Hindlimb muscle (tissue), 1 donor: ENCODE measurements around the gene CALR. TPM values are rescaled to one million over a fixed set of nuclear protein-coding genes. Genes with fewer than 3 reads are reported as not detected.
"Not testable (repeated sequence)": the region's sequence is repeated elsewhere in the genome, so short reads cannot be mapped to it uniquely, and the experiment has no call there.

Experiments
- DNase-seq: peaks from one replicate; pipeline ENCODE4 v3.0.0-alpha.2; 2013
- polyA plus RNA-seq: library from polyadenylated mRNA; unstranded; fragments of 120-200 nt; gene quantifications from one replicate; pipeline ENCODE4 v1.2.1, GENCODE V29; 2013; ENCODE audit not compliant: insufficient read length

The CALR gene
- polyA plus RNA-seq, 1 donor = 361 TPM

GRCh38 chr19:12933287-12934072, 4.9 kb upstream of the CALR start, which contains the start of gene FARSA:
Gene FARSA (minus strand): TSS chr19:12933711. CDS start chr19:12933696, 15 bp downstream.
- peak; percentile 92 for DNase-seq

DNA sequence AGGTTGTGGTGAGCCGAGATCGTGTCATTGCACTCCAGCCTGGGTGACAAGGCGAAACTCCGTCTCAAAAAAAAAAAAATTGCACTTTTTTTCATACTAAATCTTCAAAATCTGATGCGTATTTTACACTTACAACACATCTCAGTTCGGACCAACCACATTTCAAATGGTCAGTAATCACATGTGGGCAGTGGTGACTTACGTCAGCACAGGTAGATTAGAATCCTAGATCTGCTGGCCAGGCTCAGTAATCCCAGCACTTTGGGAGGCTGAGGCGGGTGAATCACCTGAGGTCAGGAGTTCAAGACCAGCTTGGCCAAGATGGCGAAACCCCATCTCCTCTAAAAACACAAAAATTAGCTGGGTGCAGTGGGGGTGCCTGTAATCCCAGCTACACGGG, 3.3 kb upstream of the CALR start:
- no peak for DNase-seq

GRCh38 chr19:12936582-12936981, 1.8 kb upstream of the CALR start:
- DNase-seq = no peak

GRCh38 chr19:12937093-12937926, 1.1 kb upstream of the CALR start:
- no peak for DNase-seq

DNA sequence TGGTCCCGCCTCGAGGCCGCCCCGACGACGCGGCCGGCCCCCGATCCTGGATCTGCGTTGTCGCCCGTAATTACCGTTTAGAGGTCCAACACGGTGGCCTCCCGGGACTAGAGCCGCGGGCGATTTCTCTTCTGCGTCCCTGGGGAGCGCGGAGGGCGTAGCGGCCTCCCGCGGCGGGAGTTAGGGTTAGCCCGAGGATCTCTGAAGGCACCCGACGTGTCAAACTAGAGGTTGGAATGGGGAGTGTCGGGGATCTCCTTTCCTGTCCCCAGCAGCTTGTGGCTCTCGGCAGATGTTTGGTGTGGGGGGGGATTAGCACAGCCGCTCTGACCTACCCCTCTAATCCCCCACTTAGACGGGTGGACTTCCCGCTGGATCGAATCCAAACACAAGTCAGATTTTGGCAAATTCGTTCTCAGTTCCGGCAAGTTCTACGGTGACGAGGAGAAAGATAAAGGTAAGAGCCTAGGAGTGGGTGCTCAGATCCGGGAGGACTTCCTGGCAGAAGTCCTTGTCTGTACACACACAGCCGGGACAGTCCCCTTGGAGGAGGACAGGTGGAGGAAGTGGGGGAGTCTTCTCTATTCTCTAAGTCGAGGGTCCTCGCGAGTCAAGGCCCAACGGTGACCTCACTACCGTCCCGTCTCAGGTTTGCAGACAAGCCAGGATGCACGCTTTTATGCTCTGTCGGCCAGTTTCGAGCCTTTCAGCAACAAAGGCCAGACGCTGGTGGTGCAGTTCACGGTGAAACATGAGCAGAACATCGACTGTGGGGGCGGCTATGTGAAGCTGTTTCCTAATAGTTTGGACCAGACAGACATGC, 581 bp downstream of the CALR start:
- no peak for DNase-seq

DNA sequence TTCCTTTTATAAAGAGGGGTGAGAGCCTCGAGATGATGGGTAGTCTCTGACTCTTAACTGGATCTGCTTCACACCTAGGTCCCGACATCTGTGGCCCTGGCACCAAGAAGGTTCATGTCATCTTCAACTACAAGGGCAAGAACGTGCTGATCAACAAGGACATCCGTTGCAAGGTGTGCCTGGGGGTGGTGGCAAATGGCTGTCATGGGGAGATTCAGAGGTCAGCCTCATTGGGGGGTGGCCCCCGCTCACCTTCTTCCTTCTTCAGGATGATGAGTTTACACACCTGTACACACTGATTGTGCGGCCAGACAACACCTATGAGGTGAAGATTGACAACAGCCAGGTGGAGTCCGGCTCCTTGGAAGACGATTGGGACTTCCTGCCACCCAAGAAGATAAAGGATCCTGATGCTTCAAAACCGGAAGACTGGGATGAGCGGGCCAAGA, 1.6 kb downstream of the CALR start:
- no peak for DNase-seq

GRCh38 chr19:12940897-12941296, 2.5 kb downstream of the CALR start:
- no peak for DNase-seq

DNA sequence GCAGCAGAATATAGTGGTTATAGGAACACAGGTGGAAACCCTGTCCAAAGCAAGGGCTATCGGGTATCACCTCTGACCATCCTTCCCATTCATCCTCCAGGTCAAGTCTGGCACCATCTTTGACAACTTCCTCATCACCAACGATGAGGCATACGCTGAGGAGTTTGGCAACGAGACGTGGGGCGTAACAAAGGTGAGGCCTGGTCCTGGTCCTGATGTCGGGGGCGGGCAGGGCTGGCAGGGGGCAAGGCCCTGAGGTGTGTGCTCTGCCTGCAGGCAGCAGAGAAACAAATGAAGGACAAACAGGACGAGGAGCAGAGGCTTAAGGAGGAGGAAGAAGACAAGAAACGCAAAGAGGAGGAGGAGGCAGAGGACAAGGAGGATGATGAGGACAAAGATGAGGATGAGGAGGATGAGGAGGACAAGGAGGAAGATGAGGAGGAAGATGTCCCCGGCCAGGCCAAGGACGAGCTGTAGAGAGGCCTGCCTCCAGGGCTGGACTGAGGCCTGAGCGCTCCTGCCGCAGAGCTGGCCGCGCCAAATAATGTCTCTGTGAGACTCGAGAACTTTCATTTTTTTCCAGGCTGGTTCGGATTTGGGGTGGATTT, 5.1 kb downstream of the CALR start:
- DNase-seq = no peak

DNA sequence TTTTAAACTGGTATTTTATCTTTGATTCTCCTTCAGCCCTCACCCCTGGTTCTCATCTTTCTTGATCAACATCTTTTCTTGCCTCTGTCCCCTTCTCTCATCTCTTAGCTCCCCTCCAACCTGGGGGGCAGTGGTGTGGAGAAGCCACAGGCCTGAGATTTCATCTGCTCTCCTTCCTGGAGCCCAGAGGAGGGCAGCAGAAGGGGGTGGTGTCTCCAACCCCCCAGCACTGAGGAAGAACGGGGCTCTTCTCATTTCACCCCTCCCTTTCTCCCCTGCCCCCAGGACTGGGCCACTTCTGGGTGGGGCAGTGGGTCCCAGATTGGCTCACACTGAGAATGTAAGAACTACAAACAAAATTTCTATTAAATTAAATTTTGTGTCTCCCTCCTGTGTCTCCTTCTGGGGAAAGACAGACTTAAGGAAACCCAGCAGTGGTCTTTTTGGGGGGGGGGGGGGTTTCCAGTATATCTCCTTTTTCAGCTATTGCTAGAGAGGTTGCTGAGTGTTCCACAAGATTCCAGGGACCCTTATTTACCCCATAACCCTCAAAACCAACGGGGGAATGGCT, 5.8 kb downstream of the CALR start:
- DNase-seq = no peak

- DNase-seq = peak; percentile 100
Observed at GRCh38 chr19:12945479-12946091, 7.2 kb downstream of the CALR start, which contains the start of gene RAD23A. Gene RAD23A (plus strand): TSS chr19:12945862. CDS start chr19:12945949, 87 bp downstream.

- DNase-seq = peak; percentile 86
Observed at GRCh38 chr19:12946092-12946721, 7.8 kb downstream of the CALR start.

- no peak for DNase-seq
Observed at GRCh38 chr19:12946731-12947496, 8.5 kb downstream of the CALR start.

- DNase-seq = no peak
Observed at GRCh38 chr19:12947702-12948611, 9.5 kb downstream of the CALR start.

DNA sequence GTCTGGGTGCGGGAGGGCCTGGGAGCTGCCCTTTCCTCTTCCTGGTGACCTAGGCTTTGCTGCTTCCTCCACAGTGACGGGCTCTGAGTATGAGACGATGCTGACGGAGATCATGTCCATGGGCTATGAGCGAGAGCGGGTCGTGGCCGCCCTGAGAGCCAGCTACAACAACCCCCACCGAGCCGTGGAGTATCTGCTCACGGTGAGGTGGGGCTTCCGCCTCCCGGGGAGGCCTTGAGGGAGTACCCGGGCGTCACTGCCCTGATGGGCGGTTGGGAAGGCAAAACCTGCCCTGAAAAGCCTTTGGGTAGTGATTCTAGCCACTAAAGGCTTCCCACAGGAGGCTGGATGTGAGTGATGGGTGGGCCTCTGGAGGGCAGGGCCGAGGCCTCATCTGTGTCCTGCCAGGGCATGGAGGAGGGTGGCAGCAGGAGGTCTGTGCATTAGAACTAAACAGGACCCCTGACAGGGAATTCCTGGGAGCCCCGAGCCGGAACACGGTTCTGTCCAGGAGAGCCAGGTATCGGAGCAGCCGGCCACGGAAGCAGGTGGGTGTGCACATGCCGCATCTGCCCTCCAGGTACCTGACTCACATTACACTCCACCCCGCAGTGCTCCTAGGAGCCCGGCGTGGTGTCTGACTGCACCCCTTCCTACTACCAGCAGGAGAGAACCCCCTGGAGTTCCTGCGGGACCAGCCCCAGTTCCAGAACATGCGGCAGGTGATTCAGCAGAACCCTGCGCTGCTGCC, 10.4 kb downstream of the CALR start:
- no peak for DNase-seq

DNA sequence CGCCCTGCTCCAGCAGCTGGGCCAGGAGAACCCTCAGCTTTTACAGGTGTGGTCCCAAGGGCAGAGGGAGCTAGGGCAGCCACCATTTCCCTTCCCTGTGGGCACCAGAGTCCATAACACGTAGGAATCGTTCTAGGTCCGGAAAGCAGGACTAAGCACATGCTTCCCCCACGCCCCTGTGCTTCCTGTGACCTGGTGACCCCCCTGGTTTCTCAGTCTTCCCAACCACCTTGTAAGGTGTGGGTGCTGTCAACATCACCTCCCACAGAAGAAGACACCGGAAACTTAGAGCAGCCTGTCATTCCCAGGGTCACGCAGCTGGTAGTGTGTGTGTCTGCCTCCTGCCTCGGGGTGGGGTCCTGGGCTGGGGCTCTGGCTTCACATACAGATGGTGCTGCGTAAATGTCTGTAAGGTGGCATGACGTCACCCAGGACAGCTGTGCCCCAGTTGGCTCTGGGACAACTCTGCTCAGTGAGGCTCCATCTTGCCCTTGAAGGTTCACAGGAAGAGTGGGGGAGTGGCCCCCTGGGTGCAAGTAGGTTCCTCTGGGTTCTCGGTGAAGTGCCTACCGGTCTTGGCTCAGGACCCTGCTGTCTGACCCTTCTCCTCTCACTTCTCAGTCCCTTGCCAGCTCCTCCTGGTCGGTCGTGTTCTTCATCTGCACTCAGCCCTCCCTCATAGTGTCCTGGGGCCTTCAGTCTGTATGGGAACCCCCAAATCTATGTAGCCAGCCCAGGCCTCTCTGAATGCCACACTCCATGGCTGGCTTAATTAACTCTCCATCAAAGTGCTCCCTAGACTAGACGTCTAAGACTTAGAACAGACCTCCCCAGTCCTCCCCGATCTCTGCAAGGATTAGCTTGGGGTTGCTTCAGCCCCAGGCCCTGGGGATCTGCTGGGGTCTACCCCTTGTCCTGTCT, 11.2 kb downstream of the CALR start:
- DNase-seq = no peak

GRCh38 chr19:12952050-12952449, 13.6 kb downstream of the CALR start:
- DNase-seq = not testable (repeated sequence)
